ENCODE results near the gene ZFAND2A.

DNA sequence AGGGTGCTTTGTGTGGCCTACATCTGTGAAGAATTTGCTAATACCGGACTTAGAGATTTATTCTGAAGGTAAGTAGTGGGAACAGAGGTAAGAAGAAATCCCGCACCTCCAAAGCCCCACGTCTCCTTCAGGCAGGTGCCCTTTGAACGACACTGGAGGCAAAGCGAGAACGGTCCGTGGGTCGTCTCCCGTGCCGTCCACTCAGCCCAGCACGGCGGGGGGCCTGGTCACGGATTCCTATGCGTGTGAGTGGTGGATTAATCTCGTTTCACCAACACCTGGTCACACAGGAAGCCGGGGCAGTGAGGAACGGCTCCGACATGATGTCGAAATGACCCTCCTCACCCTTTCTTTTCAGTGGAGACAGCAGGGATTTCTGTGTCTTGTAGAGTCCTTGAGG, 21.0 kb upstream of the ZFAND2A start:
- TF ChIP-seq CTCF (IDR thresholded peaks at IDR 0.05) (no peak), POLR2AphosphoS5 (IDR thresholded peaks at IDR 0.05) (no peak), EP300 (IDR thresholded peaks at IDR 0.05) (no peak)

Measured in sigmoid colon (tissue), 4 donors.